ENCODE data around the gene CCDC28B. TPM values are rescaled to one million over a fixed set of nuclear protein-coding genes. Genes with fewer than 3 reads are reported as not detected.

Gene CCDC28B
- total RNA-seq, 2 experiments from 2014 or later: 33.0 to 43.3 TPM

GRCh38 chr1:32239790-32240139 lies 39.4 kb downstream of the CCDC28B start:
- H3K9me3 Mint-ChIP-seq (ENCODE audit: low read depth): no peaks in the 10 kb centered on the region
- H3K36me3 Mint-ChIP-seq: no peaks in the 10 kb centered on the region
- H3K27me3 Mint-ChIP-seq: no peaks in the 10 kb centered on the region
- CTCF ChIA-PET: interaction anchor here (1.0 to 7.2 kb wide), 12 partner anchors 10 to 131 kb away, joined by 3 to 87 read pairs (median 4); partner anchors contain the start of genes FAM167B, HDAC1 and LCK
- H3K4me3 Mint-ChIP-seq: peak overlapping the region; percentile 76
- ATAC-seq (no peak), DNase-seq (no peak)
- peaks cover 21% of the 10 kb centered on the region for H3K4me1 Mint-ChIP-seq
- H3K27ac Mint-ChIP-seq: no peak overlapping the region

GRCh38 chr1:32240140-32240951 lies 40.0 kb downstream of the CCDC28B start:
- H3K4me1 Mint-ChIP-seq: peaks cover 21% of the 10 kb centered on the region
- no peaks in the 10 kb centered on the region for H3K9me3 Mint-ChIP-seq (ENCODE audit: low read depth)
- H3K27me3 Mint-ChIP-seq: no peaks in the 10 kb centered on the region
- CTCF ChIA-PET: interaction anchor here (0.6 to 7.2 kb wide), 22 partner anchors 8 to 1355 kb away, joined by 3 to 87 read pairs (median 4); partner anchors contain the start of genes BSDC1, FAM167B, HDAC1 and LCK
- peak overlapping the region; percentile 32 for H3K27ac Mint-ChIP-seq
- ATAC-seq: peak; percentile 71
- peak; percentile 63 for DNase-seq
- peak overlapping the region; percentile 76 for H3K4me3 Mint-ChIP-seq
- H3K36me3 Mint-ChIP-seq: no peaks in the 10 kb centered on the region

- CTCF ChIA-PET: interaction anchor here (0.6 to 7.2 kb wide), 20 partner anchors 9 to 1354 kb away, joined by 3 to 87 read pairs (median 4); partner anchors contain the start of genes BSDC1, CCDC28B, FAM167B and LCK
- H3K27ac Mint-ChIP-seq: peak overlapping the region; percentile 40
- DNase-seq: no peak
- peak; percentile 76 for ATAC-seq
- H3K4me3 Mint-ChIP-seq: peak overlapping the region; percentile 76
- peaks cover 23% of the 10 kb centered on the region for H3K4me1 Mint-ChIP-seq
- no peaks in the 10 kb centered on the region for H3K36me3 Mint-ChIP-seq
- H3K27me3 Mint-ChIP-seq: no peaks in the 10 kb centered on the region
- no peaks in the 10 kb centered on the region for H3K9me3 Mint-ChIP-seq (ENCODE audit: low read depth)
Measured at GRCh38 chr1:32241001-32241763, 40.8 kb downstream of the CCDC28B start.

- Mint-ChIP-seq H3K27ac (no peak overlapping the region), H3K9me3 (ENCODE audit: low read depth) (no peaks in the 10 kb centered on the region), H3K27me3 (no peaks in the 10 kb centered on the region), H3K36me3 (no peaks in the 10 kb centered on the region), H3K4me1 (peaks cover 34% of the 10 kb centered on the region), H3K4me3 (no peak overlapping the region)
- CTCF ChIA-PET: interaction anchor here (1.0 to 1.6 kb wide), 4 partner anchors 13 to 42 kb away, joined by 3 to 5 read pairs (median 4); partner anchors contain the start of gene CCDC28B
- ATAC-seq: no peak
- DNase-seq: no peak
Measured at GRCh38 chr1:32242341-32242851, 42.0 kb downstream of the CCDC28B start.

- peak within 1 kb of the TSS; percentile 94 for H3K27ac Mint-ChIP-seq
- peaks cover 53% of the 10 kb centered on the region for H3K4me1 Mint-ChIP-seq
- peak within 1 kb of the TSS; percentile 57 for H3K4me3 Mint-ChIP-seq
- ATAC-seq (no peak), DNase-seq (no peak)
- CTCF ChIA-PET: interaction anchor here (0.8 to 11.3 kb wide), 7 partner anchors 9 to 147 kb away, joined by 3 to 99 read pairs (median 27); partner anchors contain the start of gene BSDC1
- no peaks in the 10 kb centered on the region for H3K9me3 Mint-ChIP-seq (ENCODE audit: low read depth)
- H3K27me3 Mint-ChIP-seq: no peaks in the 10 kb centered on the region
- peaks cover 7% of the 10 kb centered on the region for H3K36me3 Mint-ChIP-seq
Measured at GRCh38 chr1:32246888-32247273, 46.5 kb downstream of the CCDC28B start, which contains the start of gene FAM167B. FAM167B (plus strand) TSS chr1:32247222; CDS start chr1:32247422, 200 bp downstream.

- DNase-seq: no peak
- H3K27me3 Mint-ChIP-seq: no peaks in the 10 kb centered on the region
- ATAC-seq: no peak
- no peak overlapping the region for H3K4me3 Mint-ChIP-seq
- H3K4me1 Mint-ChIP-seq: peaks cover 49% of the 10 kb centered on the region
- peaks cover 12% of the 10 kb centered on the region for H3K36me3 Mint-ChIP-seq
- peak overlapping the region; percentile 94 for H3K27ac Mint-ChIP-seq
- CTCF ChIA-PET: interaction anchor here (0.8 to 11.3 kb wide), 19 partner anchors 9 to 147 kb away, joined by 3 to 99 read pairs (median 7); partner anchors contain the start of genes BSDC1, HDAC1, IQCC and TXLNA
- no peaks in the 10 kb centered on the region for H3K9me3 Mint-ChIP-seq (ENCODE audit: low read depth)
Measured at GRCh38 chr1:32247452-32247851, 47.1 kb downstream of the CCDC28B start.

GRCh38 chr1:32247983-32248889 lies 47.8 kb downstream of the CCDC28B start:
- peaks cover 47% of the 10 kb centered on the region for H3K4me1 Mint-ChIP-seq
- H3K4me3 Mint-ChIP-seq: peak overlapping the region; percentile 57
- ATAC-seq (peak; percentile 38), DNase-seq (peak; percentile 90)
- CTCF ChIA-PET: interaction anchor here (0.6 to 11.3 kb wide), 35 partner anchors 10 to 191 kb away, joined by 3 to 99 read pairs (median 4); partner anchors contain the start of genes BSDC1, CCDC28B, HDAC1 and IQCC
- no peaks in the 10 kb centered on the region for H3K27me3 Mint-ChIP-seq
- no peaks in the 10 kb centered on the region for H3K9me3 Mint-ChIP-seq (ENCODE audit: low read depth)
- H3K36me3 Mint-ChIP-seq: peaks cover 19% of the 10 kb centered on the region
- peak overlapping the region; percentile 94 for H3K27ac Mint-ChIP-seq

- no peaks in the 10 kb centered on the region for H3K27me3 Mint-ChIP-seq
- ATAC-seq (peak; percentile 67), DNase-seq (peak; percentile 94)
- peak overlapping the region; percentile 97 for H3K4me3 Mint-ChIP-seq
- CTCF ChIA-PET: interaction anchor here (0.9 to 11.3 kb wide), 15 partner anchors 10 to 246 kb away, joined by 3 to 99 read pairs (median 14); partner anchors contain the start of genes CCDC28B, HDAC1 and MARCKSL1
- no peaks in the 10 kb centered on the region for H3K9me3 Mint-ChIP-seq (ENCODE audit: low read depth)
- H3K27ac Mint-ChIP-seq: peak overlapping the region; percentile 94
- peaks cover 54% of the 10 kb centered on the region for H3K4me1 Mint-ChIP-seq
- H3K36me3 Mint-ChIP-seq: peaks cover 32% of the 10 kb centered on the region
Measured at GRCh38 chr1:32249831-32250525, 49.6 kb downstream of the CCDC28B start.

- Mint-ChIP-seq H3K4me1 (peaks cover 57% of the 10 kb centered on the region), H3K36me3 (peaks cover 38% of the 10 kb centered on the region), H3K4me3 (peak within 1 kb of the TSS; percentile 97), H3K9me3 (ENCODE audit: low read depth) (no peaks in the 10 kb centered on the region), H3K27me3 (no peaks in the 10 kb centered on the region), H3K27ac (peak within 1 kb of the TSS; percentile 94)
- peak; percentile 89 for DNase-seq
- CTCF ChIA-PET: interaction anchor here (0.7 to 11.3 kb wide), 13 partner anchors 9 to 247 kb away, joined by 3 to 99 read pairs (median 14); partner anchors contain the start of genes CCDC28B, HDAC1 and TXLNA
- ATAC-seq: peak; percentile 27
Measured at GRCh38 chr1:32250893-32251716, 50.7 kb downstream of the CCDC28B start, which contains the start of gene LCK. LCK (plus strand) TSS chr1:32251265; CDS start chr1:32274330, 23,065 bp downstream.

Measured in activated CD8-positive, alpha-beta memory T cell treated with anti-CD3 and anti-CD28 coated beads, Interleukin-2, amount 10 ng/mL, durations not matched to agents 7 days and 5 days (primary cell).